Measurements from ENCODE around the gene ZMYM3.

ZMYM3 gene

DNA sequence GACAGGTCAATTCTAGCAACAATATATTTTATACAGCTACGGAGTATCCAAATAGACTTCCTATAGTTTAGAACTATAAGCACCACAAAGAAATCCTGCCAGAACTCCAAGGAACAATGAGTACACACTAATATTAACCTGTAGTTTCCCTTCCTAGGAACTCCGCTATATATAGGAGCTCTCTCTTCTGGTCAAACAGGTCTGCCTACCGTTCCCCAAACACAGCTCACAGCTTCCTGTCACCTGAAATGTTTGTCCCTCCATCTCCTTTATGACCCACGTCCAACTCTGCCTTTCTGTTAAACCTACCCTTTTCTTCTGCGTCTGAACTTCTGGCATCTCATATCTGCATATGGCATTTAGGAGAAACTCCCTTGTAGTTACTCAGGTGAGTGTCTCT is 41.4 kb downstream of the ZMYM3 start:
- no peak overlapping the region for H3K4me3 ChIP-seq (replicated peaks; ENCODE audit: low read depth, low read length)
- TF ChIP-seq, protein P1, sequence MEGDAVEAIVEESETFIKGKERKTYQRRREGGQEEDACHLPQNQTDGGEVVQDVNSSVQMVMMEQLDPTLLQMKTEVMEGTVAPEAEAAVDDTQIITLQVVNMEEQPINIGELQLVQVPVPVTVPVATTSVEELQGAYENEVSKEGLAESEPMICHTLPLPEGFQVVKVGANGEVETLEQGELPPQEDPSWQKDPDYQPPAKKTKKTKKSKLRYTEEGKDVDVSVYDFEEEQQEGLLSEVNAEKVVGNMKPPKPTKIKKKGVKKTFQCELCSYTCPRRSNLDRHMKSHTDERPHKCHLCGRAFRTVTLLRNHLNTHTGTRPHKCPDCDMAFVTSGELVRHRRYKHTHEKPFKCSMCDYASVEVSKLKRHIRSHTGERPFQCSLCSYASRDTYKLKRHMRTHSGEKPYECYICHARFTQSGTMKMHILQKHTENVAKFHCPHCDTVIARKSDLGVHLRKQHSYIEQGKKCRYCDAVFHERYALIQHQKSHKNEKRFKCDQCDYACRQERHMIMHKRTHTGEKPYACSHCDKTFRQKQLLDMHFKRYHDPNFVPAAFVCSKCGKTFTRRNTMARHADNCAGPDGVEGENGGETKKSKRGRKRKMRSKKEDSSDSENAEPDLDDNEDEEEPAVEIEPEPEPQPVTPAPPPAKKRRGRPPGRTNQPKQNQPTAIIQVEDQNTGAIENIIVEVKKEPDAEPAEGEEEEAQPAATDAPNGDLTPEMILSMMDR (IDR thresholded peaks at IDR 0.05; ENCODE audit: low read depth, low read length, missing control alignments), result no peak
- DNase-seq (ENCODE audit: extremely low read depth, low read depth), result no peak

DNA sequence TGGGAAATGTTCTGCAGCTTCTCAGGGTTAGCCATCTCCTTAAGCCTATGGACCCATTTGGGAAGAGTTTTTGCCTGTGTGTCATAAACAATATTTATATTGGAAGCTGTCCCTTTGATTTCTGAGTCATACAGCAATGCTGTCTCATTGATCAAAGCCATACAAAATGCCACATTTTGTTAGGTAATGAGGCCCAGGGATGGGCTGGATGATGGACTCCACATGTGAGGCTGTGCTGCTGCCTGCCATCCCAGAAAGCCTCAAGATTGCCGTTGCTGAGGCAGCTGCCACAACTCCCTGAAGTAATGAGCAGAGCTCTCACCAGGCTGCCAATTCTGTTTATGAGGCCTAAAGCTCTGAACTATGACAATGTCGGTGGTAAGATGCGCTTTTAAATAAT is 43.1 kb downstream of the ZMYM3 start:
- TF ChIP-seq, protein P1 (IDR thresholded peaks at IDR 0.05; ENCODE audit: low read depth, low read length, missing control alignments), result no peak

DNA sequence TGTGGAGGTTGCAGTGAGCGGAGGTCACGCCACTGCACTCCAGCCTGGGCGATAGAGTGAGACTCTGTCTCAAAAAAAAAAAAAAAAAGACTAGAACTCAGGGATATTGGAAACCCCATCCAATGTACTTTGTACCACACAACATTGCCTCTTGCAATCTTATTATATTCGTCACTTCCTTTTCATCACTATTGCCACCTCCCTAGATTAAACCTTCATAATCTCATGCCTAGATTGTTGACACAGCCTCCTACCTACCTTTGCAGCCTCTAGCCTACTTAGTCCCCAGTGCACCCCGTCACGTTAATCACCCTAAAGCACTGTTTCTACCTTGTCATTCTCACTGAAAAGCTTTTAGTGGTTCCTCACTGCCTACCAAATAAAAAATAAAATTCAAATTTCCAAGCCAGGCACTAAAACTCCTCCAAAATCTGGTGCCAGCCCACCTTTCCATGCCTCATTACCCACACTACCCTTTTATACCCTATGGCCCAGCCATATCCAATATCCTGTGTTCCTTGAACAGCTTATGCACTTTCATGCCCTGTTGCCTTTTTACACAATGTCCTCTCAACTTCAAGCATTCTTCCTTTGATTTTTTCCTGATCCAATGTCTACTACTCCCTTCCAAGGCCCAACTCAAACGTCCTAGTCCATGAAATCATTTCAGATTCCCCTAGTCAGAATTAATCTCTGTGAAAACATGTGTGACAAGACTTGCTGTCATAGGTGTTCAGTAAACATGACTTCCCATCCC is 54.5 kb downstream of the ZMYM3 start:
- DNase-seq (ENCODE audit: extremely low read depth, low read depth), result no peak
- H3K4me3 ChIP-seq (replicated peaks; ENCODE audit: low read depth, low read length), result no peak overlapping the region
- TF ChIP-seq, protein P1 (IDR thresholded peaks at IDR 0.05; ENCODE audit: low read depth, low read length, missing control alignments), result no peak

More for the DNA sequence above, 43.1 kb downstream of the ZMYM3 start:
- H3K4me3 ChIP-seq (replicated peaks; ENCODE audit: low read depth, low read length), result no peak overlapping the region
- no peak for DNase-seq (ENCODE audit: extremely low read depth, low read depth)

DNA sequence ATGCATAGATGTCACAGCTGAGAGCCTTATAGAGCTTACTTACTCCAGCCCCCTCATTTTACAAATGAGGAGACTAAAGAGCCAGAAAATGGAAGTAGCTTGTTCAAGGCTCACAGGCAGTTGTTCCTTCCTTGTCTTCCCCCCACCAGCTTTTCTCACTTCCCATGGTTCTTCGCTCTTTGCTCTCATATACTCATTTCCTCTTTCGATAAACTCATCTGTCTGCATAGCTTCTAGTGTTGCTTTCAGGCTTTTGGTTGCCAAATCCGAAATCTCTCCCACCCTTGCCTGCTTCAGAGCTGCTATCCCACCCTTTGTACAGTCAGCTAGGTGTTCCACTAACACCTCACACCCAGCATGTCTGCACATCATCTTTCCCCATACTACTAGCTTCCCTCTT is 55.9 kb downstream of the ZMYM3 start:
- TF ChIP-seq, protein P1 (IDR thresholded peaks at IDR 0.05; ENCODE audit: low read depth, low read length, missing control alignments), result no peak
- no peak overlapping the region for H3K4me3 ChIP-seq (replicated peaks; ENCODE audit: low read depth, low read length)
- no peak for DNase-seq (ENCODE audit: extremely low read depth, low read depth)

DNA sequence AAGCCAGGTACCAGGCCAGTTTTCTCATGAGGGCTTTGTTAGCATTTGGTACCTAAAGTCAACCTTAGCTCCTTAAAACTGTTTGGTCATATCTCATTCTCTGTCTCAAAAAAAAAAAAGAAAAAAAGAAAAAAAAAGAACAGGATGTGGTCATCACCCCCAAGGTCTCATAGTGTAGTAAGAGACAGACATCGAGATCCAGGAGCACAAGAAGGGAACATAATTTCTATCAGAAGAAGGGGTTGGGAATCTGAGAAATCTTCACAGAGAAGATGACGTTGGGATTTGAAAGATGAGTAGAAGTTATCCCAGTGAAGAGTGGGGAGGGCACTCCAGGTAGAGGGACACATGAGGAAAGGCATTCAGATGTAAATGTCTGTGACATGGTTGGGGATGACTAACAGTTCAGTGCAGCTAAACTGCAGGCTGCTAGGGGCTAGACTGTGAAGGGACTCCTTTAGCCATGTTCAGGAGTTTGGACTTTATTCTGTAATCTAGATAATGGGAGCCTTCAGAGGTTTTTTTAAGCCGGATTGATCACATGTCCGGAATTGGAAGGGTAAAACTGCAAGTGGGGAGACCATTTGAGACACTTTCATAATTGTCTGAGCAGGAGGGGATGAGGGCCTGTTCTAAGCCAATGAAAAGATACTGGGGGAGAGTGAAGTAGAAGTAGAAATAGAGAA is 57.8 kb downstream of the ZMYM3 start:
- no peak for DNase-seq (ENCODE audit: extremely low read depth, low read depth)
- H3K4me3 ChIP-seq (replicated peaks; ENCODE audit: low read depth, low read length), result no peak overlapping the region
- TF ChIP-seq, protein P1 (IDR thresholded peaks at IDR 0.05; ENCODE audit: low read depth, low read length, missing control alignments), result no peak

DNA sequence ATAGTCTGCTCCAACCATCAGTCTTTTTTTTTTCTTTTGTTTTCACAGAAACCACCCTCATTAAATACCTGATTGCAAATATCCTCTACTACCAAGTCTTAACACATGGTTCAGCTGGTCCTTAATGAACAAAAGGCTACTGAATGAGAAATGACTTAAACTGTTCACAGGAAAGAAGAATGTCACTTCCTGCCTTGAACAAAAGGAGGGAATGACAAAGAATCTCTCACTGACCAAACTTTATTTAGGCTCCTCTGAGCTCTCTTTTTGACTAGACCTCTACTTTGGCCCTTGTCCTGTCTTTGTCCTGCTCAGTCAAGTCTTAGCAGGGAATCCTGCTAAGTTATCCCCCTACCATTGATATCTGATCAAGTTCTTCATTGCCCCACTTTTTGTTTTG is 62.7 kb downstream of the ZMYM3 start:
- TF ChIP-seq, protein P1 (IDR thresholded peaks at IDR 0.05; ENCODE audit: low read depth, low read length, missing control alignments), result no peak
- no peak for DNase-seq (ENCODE audit: extremely low read depth, low read depth)
- no peak overlapping the region for H3K4me3 ChIP-seq (replicated peaks; ENCODE audit: low read depth, low read length)
